Measurements from ENCODE around the gene RASL11A. TPM values are rescaled to one million over a fixed set of nuclear protein-coding genes. Genes with fewer than 3 reads are reported as not detected.

Gene RASL11A
- total RNA-seq, 4 donors from 2014 or later: 26.5 to 70.1 (median 39.6) TPM

DNA sequence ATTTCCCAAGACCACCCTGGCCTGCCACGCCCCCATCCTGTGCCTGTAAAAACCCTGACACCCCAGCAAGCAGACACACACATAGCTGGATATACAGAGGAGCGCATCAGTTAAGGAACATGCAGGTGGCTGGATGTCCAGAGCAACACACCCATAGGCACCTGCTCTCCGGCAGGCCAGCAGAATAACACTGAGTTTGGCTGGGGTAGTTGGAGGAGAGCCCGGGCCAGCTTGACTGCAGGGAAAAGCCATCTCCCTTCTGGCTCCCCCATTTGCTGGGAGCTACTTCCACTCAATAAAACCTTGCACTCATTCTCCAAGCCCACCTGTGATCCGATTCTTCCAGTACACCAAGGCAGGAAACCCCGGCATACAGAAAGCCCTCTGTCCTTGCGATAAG lies 8.9 kb downstream of the RASL11A start:
- H3K27ac ChIP-seq: no peak overlapping the region
- H3K36me3 ChIP-seq: no peaks in the 10 kb centered on the region
- no peak overlapping the region for H3K4me3 ChIP-seq
- H3K4me1 ChIP-seq: peaks cover 0 to 4% (median under 1%) of the 10 kb centered on the region in 4 donors
- TF ChIP-seq CTCF (IDR thresholded peaks at IDR 0.05) (no peak), POLR2A (IDR thresholded peaks at IDR 0.05) (no peak)
- no peaks in the 10 kb centered on the region for H3K9me3 ChIP-seq
- H3K27me3 ChIP-seq: no peaks in the 10 kb centered on the region
- no peak for DNase-seq

DNA sequence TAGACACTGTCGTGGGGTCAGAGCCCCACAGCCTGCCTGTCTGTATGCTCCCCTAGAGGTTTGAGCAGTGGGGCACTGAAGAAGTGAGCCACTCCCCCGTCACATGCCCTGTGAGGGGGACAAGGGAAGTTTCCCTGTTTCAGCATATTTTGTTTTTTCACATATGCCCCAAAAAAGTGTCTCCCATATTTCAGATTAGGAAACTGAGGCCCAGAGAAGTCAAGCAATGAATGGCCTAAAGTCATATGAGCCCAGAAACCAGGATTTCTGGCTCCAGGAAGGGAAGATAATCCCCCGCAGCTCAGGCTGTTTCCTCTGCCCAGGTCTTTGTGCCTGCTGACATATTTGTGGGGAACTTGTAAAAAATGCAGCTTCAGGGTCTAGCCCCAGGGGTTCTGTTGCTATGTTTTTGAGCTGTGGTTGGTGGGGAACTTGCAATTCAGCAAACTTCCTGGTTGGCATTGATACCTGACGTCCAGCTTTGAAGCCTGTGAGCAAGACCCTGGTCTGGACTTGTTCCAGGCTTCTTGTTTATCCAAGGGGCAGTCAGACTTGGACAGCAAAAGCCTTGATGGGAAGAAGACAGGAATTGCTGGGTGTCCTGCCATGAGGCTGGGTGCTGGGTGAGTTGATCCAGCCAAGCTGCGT lies 9.5 kb downstream of the RASL11A start:
- DNase-seq: no peak
- Histone ChIP-seq H3K9me3 (no peaks in the 10 kb centered on the region), H3K36me3 (no peaks in the 10 kb centered on the region), H3K4me3 (no peak overlapping the region), H3K4me1 (no peaks in the 10 kb centered on the region), H3K27me3 (no peaks in the 10 kb centered on the region), H3K27ac (no peak overlapping the region)
- TF ChIP-seq CTCF (IDR thresholded peaks at IDR 0.05) (no peak), POLR2A (IDR thresholded peaks at IDR 0.05) (no peak)

- Histone ChIP-seq H3K36me3 (no peaks in the 10 kb centered on the region), H3K4me1 (no peaks in the 10 kb centered on the region), H3K27me3 (no peaks in the 10 kb centered on the region), H3K27ac (no peak overlapping the region), H3K4me3 (no peak overlapping the region), H3K9me3 (no peaks in the 10 kb centered on the region)
- DNase-seq: no peak
- TF ChIP-seq POLR2A (IDR thresholded peaks at IDR 0.05) (no peak), CTCF (IDR thresholded peaks at IDR 0.05) (no peak)
Measured at GRCh38 chr13:27280841-27281240, 10.2 kb downstream of the RASL11A start.

- H3K9me3 ChIP-seq: no peaks in the 10 kb centered on the region
- no peak overlapping the region for H3K27ac ChIP-seq
- no peaks in the 10 kb centered on the region for H3K4me1 ChIP-seq
- TF ChIP-seq CTCF (IDR thresholded peaks at IDR 0.05): peak in 3 of 6 experiments; percentile 12 to 16 (median 13)
- TF ChIP-seq POLR2A (IDR thresholded peaks at IDR 0.05): no peak
- no peaks in the 10 kb centered on the region for H3K27me3 ChIP-seq
- H3K36me3 ChIP-seq: no peaks in the 10 kb centered on the region
- H3K4me3 ChIP-seq: no peak overlapping the region
- peak in 1 of 3 donors; percentile 62 for DNase-seq
Measured at GRCh38 chr13:27281420-27281819, 10.8 kb downstream of the RASL11A start.

DNA sequence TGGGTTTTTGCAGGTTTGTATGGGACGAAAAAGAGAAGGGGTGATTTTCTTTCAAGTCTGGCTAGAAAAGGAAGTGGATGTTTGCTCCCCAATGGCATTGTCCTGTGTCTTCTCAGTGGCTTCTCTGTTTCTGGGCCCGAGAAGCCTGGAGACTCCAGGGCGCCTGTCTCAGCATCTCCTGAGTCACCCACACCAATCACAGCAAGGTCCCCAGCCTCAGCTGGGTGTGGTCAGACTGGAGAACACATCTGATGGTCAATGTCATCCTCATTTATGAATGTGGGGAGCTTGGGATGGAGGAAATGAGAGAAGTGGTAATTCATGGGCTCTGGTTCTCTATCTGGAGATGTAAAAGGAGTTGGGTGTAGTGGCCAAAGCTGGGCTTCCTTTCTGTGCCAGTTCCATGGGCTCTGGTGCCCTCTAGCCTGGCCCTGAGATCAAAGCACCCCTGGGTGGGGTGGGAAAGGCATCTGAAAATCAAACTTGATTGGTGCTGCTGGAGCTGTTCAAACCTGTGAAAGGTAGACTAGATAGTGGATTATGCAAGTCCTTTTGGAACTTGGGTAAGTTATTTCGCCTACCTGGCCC lies 13.4 kb downstream of the RASL11A start:
- Histone ChIP-seq H3K9me3 (no peaks in the 10 kb centered on the region), H3K36me3 (no peaks in the 10 kb centered on the region), H3K4me3 (no peak overlapping the region), H3K27me3 (no peaks in the 10 kb centered on the region), H3K27ac (no peak overlapping the region), H3K4me1 (no peaks in the 10 kb centered on the region)
- TF ChIP-seq CTCF (IDR thresholded peaks at IDR 0.05) (peak in 4 of 6 experiments; percentile 9 to 28 (median 17)), POLR2A (IDR thresholded peaks at IDR 0.05) (no peak)
- peak in 1 of 3 donors; percentile 54 for DNase-seq
